DMS114 treated with DMSO at 0.1 percent for 48 hours (cell line): ENCODE results near the gene SLFN13.
"Not testable (repeated sequence)": the region's sequence is repeated elsewhere in the genome, so short reads cannot be mapped to it uniquely, and the experiment has no call there.

Experiments
- DNase-seq: peaks from one replicate; lab custom pipeline; 2025; ENCODE audit not compliant: unreplicated experiment; lab: John Stamatoyannopoulos, UW

SLFN13 gene

GRCh38 chr17:35448214-35448898 lies at the start of gene SLFN13:
Gene SLFN13, minus strand, starts transcription at chr17:35448766. Its CDS starts 3,086 bp downstream, at chr17:35445680.
- DNase-seq = peak; percentile 12

- DNase-seq = no peak
These were observed 48.1 kb upstream of the SLFN13 start for GRCh38 chr17:35496451-35497290.

- DNase-seq = no peak
These were observed 44.5 kb upstream of the SLFN13 start for GRCh38 chr17:35493040-35493439.

DNA sequence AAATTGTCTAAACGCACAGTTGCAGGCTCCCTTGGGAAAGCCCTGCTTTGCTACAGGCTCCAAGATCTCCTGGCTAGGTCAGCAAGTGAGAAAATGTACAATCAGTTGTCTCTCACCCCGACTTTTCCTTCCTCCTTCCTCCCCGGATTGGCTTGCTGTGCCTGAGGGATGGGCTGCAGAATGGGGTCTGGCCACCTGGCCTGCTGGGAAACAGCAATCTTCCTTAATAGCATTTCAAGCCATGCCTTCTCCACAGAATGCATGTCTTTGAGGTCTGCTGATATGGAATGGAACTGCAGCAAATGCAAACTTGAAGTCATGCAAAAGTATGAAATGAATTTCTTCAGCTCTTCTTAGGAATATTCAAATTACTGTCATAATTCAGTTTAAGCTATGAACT lies 42.9 kb upstream of the SLFN13 start:
- DNase-seq = no peak

GRCh38 chr17:35489944-35490343 lies 41.4 kb upstream of the SLFN13 start:
- DNase-seq = no peak

DNA sequence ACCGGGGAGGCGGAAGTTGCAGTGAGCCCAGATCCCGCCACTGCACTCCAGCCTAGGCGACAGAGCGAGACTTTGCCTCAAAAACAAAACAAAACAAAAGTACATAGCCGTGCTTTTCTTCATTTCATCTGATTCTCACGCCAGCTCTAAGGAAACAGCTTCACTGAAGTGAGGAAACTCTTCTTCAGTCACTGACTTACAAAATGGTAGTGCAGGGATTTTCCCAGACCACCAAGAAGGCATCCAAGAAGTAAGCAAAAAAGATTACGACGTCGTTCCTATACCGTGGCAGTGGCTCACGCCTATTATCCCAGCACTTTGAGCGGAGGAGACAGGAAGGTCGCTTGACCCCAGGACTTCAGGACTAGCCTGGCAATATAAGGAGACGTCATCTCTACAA lies 40.4 kb upstream of the SLFN13 start:
- no peak for DNase-seq

DNA sequence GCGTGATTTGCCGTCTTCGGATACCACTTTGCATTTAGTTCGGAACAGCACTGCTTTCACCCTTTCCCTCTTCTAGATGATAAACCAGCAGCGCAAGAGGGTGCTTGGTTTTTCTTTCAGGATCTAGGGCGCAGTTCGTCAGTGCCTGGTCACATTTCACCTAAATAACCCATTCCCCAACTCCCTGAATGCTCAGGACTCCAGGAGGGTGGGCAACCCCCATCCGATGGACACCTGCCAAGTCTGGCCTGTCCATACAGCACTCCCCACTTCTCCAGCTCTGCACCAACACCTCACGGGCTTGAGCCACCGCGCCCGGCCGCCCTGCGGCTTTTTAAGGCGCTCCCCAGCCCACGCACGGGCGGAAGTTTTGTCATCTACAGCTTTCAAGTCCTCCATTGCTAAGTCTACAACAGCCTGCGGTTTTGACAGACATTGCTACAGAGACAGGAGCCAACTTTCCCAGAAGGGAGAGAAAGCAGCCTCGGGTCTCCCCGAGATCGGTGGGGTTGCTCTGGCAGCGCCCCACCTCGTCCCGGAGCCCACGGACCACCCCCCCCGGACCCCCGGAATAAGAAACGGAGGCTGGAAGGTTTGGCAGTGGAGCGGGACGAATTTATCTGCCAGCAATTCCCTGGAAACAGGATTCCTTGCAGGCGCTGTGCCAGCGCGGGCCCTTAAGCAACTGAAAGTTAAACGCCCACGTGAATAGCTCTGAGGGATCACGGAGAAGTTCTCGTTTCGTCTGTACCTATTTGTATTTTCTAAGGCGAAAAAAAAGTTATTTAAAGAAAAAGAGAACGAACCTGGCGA lies 38.6 kb upstream of the SLFN13 start:
- DNase-seq = no peak

- no peak for DNase-seq
These were observed 30.7 kb upstream of the SLFN13 start for GRCh38 chr17:35479271-35479670.

- DNase-seq = no peak
These were observed 28.7 kb upstream of the SLFN13 start for GRCh38 chr17:35477248-35477647.

DNA sequence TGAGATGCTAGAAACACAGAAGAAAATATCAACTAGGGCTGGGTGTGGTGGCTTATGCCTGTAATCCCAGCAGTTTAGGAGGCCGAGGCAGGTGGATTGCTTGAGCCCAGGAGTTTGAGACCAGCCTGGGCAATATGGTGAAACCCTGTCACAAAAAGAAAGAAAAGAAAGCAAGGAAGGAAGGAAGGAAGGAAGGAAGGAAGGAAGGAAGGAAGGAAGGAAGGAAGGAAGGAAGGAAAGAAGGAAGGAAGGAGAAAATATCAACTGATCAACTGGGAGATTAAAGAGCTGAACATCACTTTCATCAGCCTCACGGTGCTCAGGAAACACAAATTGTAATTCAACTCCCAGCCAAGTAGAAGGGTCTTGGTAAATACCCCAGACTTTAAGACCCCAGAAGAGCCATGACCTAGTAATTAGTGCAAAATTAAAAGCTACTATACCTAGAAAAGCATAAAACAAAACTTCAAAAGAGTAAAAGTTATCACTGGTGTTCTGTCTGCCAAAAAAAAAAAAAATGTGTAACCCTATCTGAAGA lies 27.8 kb upstream of the SLFN13 start:
- DNase-seq = no peak

DNA sequence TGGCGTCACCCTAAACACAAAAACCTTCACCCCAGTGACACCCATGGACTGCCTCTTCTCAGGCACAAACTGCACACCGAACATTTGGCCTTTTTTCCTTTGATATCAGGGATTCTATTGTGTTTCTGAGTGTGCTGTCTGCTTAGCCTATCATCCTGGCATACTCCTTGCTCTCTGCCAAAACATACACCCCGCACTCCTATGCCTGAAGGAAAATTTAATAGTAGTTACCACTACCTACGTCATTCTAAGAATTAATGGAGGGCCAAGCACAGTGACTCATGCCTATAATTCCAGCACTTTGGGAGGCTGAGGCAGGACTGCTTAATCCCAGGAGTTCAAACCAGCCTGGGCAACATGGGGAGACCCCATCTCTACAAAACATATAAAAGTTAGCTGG lies 19.9 kb upstream of the SLFN13 start:
- DNase-seq = no peak

GRCh38 chr17:35467824-35468223 lies 19.3 kb upstream of the SLFN13 start:
- no peak for DNase-seq

GRCh38 chr17:35460354-35460851 lies 11.8 kb upstream of the SLFN13 start:
- DNase-seq = no peak

DNA sequence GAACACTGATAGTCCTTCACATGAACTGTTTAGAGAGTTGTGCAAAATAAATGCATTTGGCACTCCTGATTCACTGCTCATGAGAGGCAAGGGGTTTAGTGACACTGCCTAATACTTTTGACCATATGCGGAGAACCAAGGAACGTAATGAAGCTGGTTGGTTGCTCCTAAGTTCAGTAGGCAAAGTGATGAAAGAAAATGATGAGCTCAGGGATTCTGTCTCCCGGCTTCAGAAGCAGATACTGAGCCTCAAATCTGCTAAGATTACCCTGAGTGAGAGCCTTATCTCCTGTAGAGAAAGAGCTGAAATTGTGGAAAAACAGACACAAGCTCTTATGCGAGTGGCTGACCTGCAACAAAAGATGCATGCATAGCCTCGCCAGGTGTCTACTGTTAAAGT lies 5.5 kb upstream of the SLFN13 start:
- DNase-seq = not testable (repeated sequence)

- no peak for DNase-seq
These were observed 4.6 kb upstream of the SLFN13 start for GRCh38 chr17:35453171-35453570.

- DNase-seq = no peak
These were observed 885 bp upstream of the SLFN13 start for GRCh38 chr17:35449371-35449931.

DNA sequence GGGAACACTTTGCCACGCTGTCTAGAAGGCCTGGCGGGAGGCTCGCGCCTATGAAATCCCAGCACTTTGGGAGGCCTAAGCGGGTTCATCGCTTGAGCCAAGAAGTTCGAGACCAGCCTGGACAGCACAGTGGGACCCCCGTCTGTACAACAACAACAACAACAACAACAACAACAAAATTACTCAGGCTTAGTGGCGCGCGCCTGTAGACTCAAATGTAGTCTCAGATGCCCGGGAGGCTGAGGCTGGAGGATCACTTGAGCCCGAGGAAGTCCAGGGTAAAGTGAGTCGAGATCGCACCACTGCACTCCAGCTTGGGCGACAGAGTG lies 297 bp upstream of the SLFN13 start:
- DNase-seq = no peak

DNA sequence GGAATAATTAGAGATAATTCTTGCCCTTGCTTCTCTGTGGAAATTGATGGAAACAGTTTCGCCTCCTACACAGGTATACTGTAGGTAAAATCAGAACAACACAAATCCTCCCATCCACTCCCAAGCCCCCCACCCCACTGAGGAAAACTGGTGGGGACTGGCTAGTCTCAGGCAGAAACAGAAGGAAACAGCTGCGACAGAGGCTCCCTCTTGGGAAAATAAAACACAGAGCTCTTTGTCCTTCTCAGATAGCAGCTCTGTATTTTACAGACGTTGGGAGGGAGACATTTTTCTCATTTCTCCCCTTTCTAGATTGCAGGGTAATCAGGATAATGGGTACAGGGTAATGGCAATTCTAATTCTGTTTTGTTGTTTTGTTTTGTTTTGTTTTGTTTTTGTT lies 1.1 kb downstream of the SLFN13 start:
- DNase-seq = no peak

DNA sequence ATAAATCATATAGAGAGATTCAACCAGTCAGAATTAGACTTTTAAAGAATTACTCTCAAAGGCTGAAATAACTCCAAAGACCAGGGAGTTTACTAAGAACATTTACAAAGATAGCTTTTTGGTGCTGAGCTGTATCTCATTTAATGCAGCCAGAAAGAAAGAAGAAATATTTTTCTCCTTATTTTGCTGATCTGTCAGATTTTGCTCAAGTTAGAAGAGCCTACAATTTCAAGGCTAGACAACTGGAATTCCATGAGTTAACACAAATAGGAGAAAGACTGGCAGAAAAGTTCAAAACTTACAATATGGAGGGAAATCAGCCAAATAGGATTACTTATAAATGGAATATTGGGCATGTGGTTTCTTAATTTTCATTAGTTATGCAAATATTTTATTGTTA lies 10.1 kb downstream of the SLFN13 start:
- no peak for DNase-seq

GRCh38 chr17:35433075-35433894 lies 15.3 kb downstream of the SLFN13 start:
- no peak for DNase-seq
